T47D (cell line): ENCODE measurements around the gene KPNA1.

Experiments
- DNase-seq, 2 experiments: peaks; one replicate each; pipeline versions ENCODE4 v3.0.0 to v3.0.0-alpha.2; 2011 to 2012; ENCODE audit warnings: low read depth in 1 of 2, low spot score in 1 of 2
- JUND ChIP-seq: IDR thresholded peaks from 2 replicates; pipeline ENCODE4 v1.6.1; 2012; ENCODE audit warnings: low read depth
- in situ Hi-C: cut with HindIII; loops from 2 replicates; pipeline ENCODE4 v1.10.0; 2016; ENCODE audit warnings: low sequenced_read_pairs, low pct_unique_long_range_greater_than_20kb

The KPNA1 gene

GRCh38 chr3:122546151-122546550 lies 31.4 kb upstream of the KPNA1 start:
- in situ Hi-C loops, result no loop called here
- no peak for DNase-seq
- no peak for TF ChIP-seq JUND

- in situ Hi-C loops, result no loop called here
- no peak for TF ChIP-seq JUND
- no peak for DNase-seq
These were observed 24.3 kb upstream of the KPNA1 start for GRCh38 chr3:122538956-122539490.

- no peak for DNase-seq
- no peak for TF ChIP-seq JUND
- in situ Hi-C loops, result no loop called here
These were observed 21.9 kb upstream of the KPNA1 start for GRCh38 chr3:122536632-122537001.

GRCh38 chr3:122535964-122536631 lies 21.4 kb upstream of the KPNA1 start:
- no peak for DNase-seq
- in situ Hi-C loops, result no loop called here
- no peak for TF ChIP-seq JUND

- peak; percentile 24 to 90 for DNase-seq
- in situ Hi-C loops, result no loop called here
- peak; percentile 53; the same call in 1 of the 2 replicates for TF ChIP-seq JUND
These were observed 19.2 kb upstream of the KPNA1 start for GRCh38 chr3:122533931-122534334.

- in situ Hi-C loops, result no loop called here
- no peak for DNase-seq
- no peak for TF ChIP-seq JUND
These were observed 18.7 kb upstream of the KPNA1 start for GRCh38 chr3:122533480-122533879.

DNA sequence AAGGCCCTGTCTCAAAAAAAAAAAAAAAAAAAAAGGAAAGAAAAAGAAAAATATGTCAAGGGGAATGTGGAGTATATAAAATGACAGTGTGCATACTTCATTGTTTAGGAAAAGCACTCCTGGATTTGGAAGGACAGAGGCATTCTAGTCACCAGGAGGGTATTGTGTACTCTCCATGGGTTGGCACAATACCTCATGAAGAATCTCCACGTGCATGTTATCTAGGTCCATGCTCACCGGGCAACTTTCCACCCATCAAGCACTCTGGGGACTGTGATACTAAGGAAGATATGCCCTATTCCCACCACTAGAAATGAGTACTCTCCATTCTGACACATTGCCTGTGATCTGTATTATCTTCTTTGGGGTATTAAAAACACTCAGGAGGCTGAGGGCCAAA lies 15.4 kb upstream of the KPNA1 start:
- TF ChIP-seq JUND, result no peak
- no peak for DNase-seq
- in situ Hi-C loops, result no loop called here

DNA sequence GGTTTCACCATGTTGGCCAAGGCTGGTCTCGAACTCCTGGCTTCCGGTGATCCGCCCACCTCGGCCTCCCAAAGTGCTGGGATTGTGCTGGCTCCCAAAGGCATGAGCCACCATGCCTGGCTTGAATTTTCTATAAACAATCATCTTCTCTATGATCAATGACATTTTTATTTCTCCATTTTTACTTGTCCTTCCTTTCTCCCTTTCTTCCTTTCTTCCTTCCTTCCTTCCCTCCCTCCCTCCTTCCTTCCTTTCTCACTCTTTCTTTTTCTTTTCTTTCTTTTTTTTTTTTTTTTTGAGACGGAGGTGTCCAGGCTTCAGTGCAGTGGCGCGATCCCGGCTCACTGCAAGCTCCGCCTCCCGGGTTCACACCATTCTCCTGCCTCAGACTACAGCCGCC lies 8.6 kb upstream of the KPNA1 start:
- TF ChIP-seq JUND, result no peak
- DNase-seq, result no peak
- in situ Hi-C loops, result no loop called here

DNA sequence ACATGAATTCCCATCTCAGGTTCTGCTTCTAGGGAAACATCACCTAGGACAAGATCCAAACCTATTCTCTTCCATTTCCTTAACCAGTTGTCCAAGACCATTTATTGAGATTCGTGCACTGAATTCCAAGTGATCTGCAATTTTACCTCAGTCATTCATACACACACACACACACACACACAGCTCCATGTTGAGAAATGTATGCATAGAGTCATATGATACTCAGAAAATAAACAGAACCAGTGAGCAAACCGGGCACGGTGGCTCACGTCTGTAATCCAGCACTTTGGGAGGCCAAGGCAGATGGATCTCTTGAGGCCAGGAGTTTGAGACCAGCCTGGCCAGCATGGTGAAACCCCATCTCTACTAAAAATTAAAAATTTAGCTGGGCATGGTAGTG lies 6.1 kb upstream of the KPNA1 start:
- TF ChIP-seq JUND, result no peak
- in situ Hi-C loops, result no loop called here
- peak in 1 of 2 experiments; percentile 61 for DNase-seq

DNA sequence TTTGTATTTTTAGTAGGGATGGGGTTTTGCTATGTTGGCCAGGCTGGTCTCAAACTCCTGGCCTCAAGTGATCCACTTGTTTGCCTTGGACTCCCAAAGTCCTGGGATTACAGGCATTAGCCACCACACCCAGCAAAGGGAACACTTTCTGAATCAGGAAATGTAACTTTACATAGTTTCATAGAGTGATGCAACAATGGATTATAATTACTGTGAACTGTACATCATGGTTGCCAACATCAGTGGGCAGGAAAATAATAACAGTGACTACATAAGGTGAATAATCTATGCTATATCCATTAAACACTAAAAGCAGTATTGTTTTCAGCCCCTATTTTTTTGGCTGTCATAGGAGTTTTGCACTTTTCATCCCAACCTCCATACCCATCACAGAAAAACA lies 5.0 kb upstream of the KPNA1 start:
- DNase-seq, result no peak
- TF ChIP-seq JUND, result no peak
- in situ Hi-C loops, result no loop called here

GRCh38 chr3:122516846-122517360 lies 2.2 kb upstream of the KPNA1 start:
- in situ Hi-C loops, result no loop called here
- DNase-seq, result no peak
- TF ChIP-seq JUND, result no peak

DNA sequence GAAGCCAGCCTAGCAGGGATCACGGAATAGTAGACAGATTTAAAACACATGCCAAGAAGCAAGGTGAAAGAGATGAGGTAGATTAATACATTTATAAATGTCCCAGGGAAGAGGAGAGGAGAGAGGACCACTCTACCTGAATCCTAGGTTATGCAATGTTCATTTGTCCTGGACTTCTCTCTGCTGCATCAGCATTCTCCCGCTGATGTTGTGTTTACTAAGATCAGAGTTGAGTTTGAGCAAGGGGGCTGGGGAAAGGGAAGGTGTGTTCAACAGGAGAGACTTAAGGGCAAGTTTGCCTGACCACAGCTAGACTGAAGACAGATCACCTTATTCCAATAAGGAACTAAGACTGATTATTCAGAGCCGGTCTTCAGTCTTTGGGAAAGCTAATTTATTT lies 1.1 kb upstream of the KPNA1 start:
- in situ Hi-C loops, result no loop called here
- no peak for DNase-seq
- TF ChIP-seq JUND, result no peak

DNA sequence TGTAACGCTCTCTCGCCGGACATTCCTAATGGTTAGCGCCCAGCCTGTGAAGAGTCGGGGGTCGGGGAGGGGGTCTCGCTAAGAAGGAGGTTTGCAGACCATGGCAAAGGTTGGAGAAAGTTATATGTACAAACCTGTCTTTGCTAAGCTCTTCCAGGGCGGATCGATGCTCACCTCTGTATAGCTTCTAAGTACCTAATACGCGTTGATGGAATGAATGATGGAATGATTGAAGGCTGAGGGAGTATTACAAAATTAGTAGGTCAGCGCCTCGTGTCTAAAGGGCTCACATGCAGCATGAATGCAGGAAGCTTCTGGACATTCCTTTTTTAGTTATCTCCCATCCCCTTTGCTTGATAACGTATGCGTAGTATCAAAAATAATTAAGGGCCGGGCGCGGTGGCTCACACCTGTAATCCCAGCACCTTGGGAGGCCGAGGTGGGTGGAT lies 305 bp upstream of the KPNA1 start:
- in situ Hi-C loops, result no loop called here
- no peak for TF ChIP-seq JUND
- no peak for DNase-seq
